OCI-LY7 (cell line): Measurements from ENCODE around the gene TFAP2C. TPM values are rescaled to one million over a fixed set of nuclear protein-coding genes. Genes with fewer than 3 reads are reported as not detected.

Source experiments
- BruUV-seq: library from RNA; stranded (reverse); fragments of 400-500 nt; replicated peaks from 2 replicates; lab custom pipeline; 2021; lab: Mats Ljungman, UMichigan
- CTCF ChIA-PET: fragments of 300-600 bp; sonication (Branson Sonifier 250); formaldehyde crosslinking; loops from one replicate; lab custom pipeline; 2022; ENCODE audit warnings: antibody characterized with exemption; ENCODE audit not compliant: unreplicated experiment; lab: Charles Lee
- POLR2A ChIA-PET: fragments of 300-600 bp; sonication (Branson Sonifier 250); formaldehyde crosslinking; loops from one replicate; lab custom pipeline; 2022; ENCODE audit warnings: antibody characterized with exemption; lab: Charles Lee
- DNase-seq: peaks from one replicate; pipeline ENCODE4 v3.0.0-alpha.2; 2015; ENCODE audit warnings: low spot score
- H2AFZ ChIP-seq: fragments of 200-600 bp; sonication (generic), shearing (Covaris generic); 2 replicates; pipeline ENCODE4 v1.6.1; 2014; ENCODE audit warnings: mild to moderate bottlenecking, antibody characterized with exemption, low read length, moderate library complexity
- H3K27ac ChIP-seq: fragments of 200-600 bp; sonication (generic); 2 replicates; pipeline ENCODE4 v1.5.1; 2014; ENCODE audit warnings: mixed run types, low read depth, mild to moderate bottlenecking, moderate library complexity, low read length, inconsistent platforms; ENCODE audit not compliant: poor library complexity, severe bottlenecking
- H3K36me3 ChIP-seq: fragments of 200-600 bp; sonication (generic); 2 replicates; pipeline ENCODE4 v1.6.1; 2014; ENCODE audit warnings: mild to moderate bottlenecking, antibody characterized with exemption, low read length, moderate library complexity, mixed read lengths; ENCODE audit not compliant: insufficient read depth
- H3K4me1 ChIP-seq: fragments of 200-600 bp; sonication (generic); 2 replicates; pipeline ENCODE4 v1.5.1; 2014; ENCODE audit warnings: mild to moderate bottlenecking, low read length; ENCODE audit not compliant: insufficient read depth, poor library complexity, severe bottlenecking
- H3K4me2 ChIP-seq: fragments of 200-600 bp; sonication (generic); 2 replicates; pipeline ENCODE4 v1.6.1; 2014; ENCODE audit warnings: mild to moderate bottlenecking, low read length
- H3K4me3 ChIP-seq: fragments of 200-600 bp; sonication (generic); 2 replicates; pipeline ENCODE4 v1.5.1; 2014; ENCODE audit warnings: mild to moderate bottlenecking, low read depth, low read length; ENCODE audit not compliant: poor library complexity, severe bottlenecking
- H3K79me2 ChIP-seq: fragments of 200-600 bp; sonication (generic); 2 replicates; pipeline ENCODE4 v1.6.1; 2016; ENCODE audit warnings: low read depth, mild to moderate bottlenecking, low read length, moderate library complexity, mixed read lengths; ENCODE audit not compliant: insufficient read depth
- H3K9me2 ChIP-seq: fragments of 200-600 bp; sonication (generic); 2 replicates; pipeline ENCODE4 v1.6.1; 2016; ENCODE audit warnings: mild to moderate bottlenecking, low read length, mixed read lengths; ENCODE audit not compliant: insufficient read depth
- H3K9me3 ChIP-seq: fragments of 200-600 bp; sonication (generic); 2 replicates; pipeline ENCODE4 v1.6.1; 2014; ENCODE audit warnings: mild to moderate bottlenecking, mixed run types, low read length, mixed read lengths
- H4K20me1 ChIP-seq: fragments of 200-600 bp; sonication (generic); 2 replicates; pipeline ENCODE4 v1.6.1; 2014; ENCODE audit warnings: mild to moderate bottlenecking, antibody characterized with exemption, low read length, moderate library complexity, mixed read lengths; ENCODE audit not compliant: insufficient read depth
- CTCF ChIP-seq: fragments of 200-600 bp; sonication (generic); conservative IDR thresholded peaks from 2 replicates; pipeline ENCODE4 v1.5.1; 2014; ENCODE audit warnings: mild to moderate bottlenecking, antibody characterized with exemption, low read length, moderate library complexity, mixed read lengths
- EZH2phosphoT487 ChIP-seq: fragments of 200-600 bp; sonication (generic); IDR thresholded peaks from 2 replicates; pipeline ENCODE4 v1.6.1; 2018; ENCODE audit warnings: low read depth, borderline replicate concordance, mild to moderate bottlenecking, mixed run types, antibody characterized with exemption, low read length, moderate library complexity, mixed read lengths
- intact Hi-C: fragments of 100-400 bp; cut with micrococcal nuclease; formaldehyde crosslinking; loops from one replicate; pipeline ENCODE4 v1.10.0; 2022; ENCODE audit not compliant: unreplicated experiment
- total RNA-seq, 2 experiments: library from RNA; depleted of rRNA in 1 of 2; stranded (reverse); fragments of >200 nt in 1 of 2; shearing (Covaris generic) in 1 of 2; gene quantifications; 2 replicates each; pipeline ENCODE4 v1.2.3, GENCODE V29; 2014 to 2022

The TFAP2C gene
- total RNA-seq, 2 experiments from 2014 or later: not detected

GRCh38 chr20:56634735-56635385 lies 5.8 kb downstream of the TFAP2C start:
- no peak for DNase-seq
- intact Hi-C loops: loop anchor here (10.0 kb wide), 1 partner anchor 340 kb away; no protein-coding TSS in a partner anchor
- Histone ChIP-seq H3K36me3 (no peaks in the 10 kb centered on the region), H3K79me2 (no peaks in the 10 kb centered on the region), H2AFZ (no peak overlapping the region), H4K20me1 (no peaks in the 10 kb centered on the region), H3K4me1 (no peaks in the 10 kb centered on the region), H3K4me2 (no peak overlapping the region), H3K9me3 (no peaks in the 10 kb centered on the region), H3K9me2 (no peaks in the 10 kb centered on the region), H3K4me3 (no peak overlapping the region), H3K27ac (no peak overlapping the region)
- POLR2A ChIA-PET: no interaction called here
- no TSS peak for BruUV-seq
- CTCF ChIA-PET: no interaction called here
- no peak for TF ChIP-seq CTCF
- TF ChIP-seq EZH2phosphoT487: no peak

GRCh38 chr20:56636716-56637115 lies 7.6 kb downstream of the TFAP2C start:
- intact Hi-C loops: loop anchor here (10.0 kb wide), 1 partner anchor 338 kb away; no protein-coding TSS in a partner anchor

More at GRCh38 chr20:56636716-56637115, 7.6 kb downstream of the TFAP2C start:
- no peaks in the 10 kb centered on the region for H3K36me3 ChIP-seq
- CTCF ChIA-PET: no interaction called here
- no peaks in the 10 kb centered on the region for H3K9me2 ChIP-seq
- TF ChIP-seq EZH2phosphoT487: no peak
- no peak for TF ChIP-seq CTCF
- no peak overlapping the region for H3K27ac ChIP-seq
- POLR2A ChIA-PET: no interaction called here
- no TSS peak for BruUV-seq
- no peaks in the 10 kb centered on the region for H4K20me1 ChIP-seq
- no peak overlapping the region for H3K4me3 ChIP-seq
- DNase-seq: no peak
- no peaks in the 10 kb centered on the region for H3K79me2 ChIP-seq
- H3K4me1 ChIP-seq: no peaks in the 10 kb centered on the region
- no peak overlapping the region for H2AFZ ChIP-seq
- H3K9me3 ChIP-seq: no peaks in the 10 kb centered on the region
- H3K4me2 ChIP-seq: no peak overlapping the region
